RWPE2 (cell line): ENCODE data around the gene RPL9.
A peak's percentile ranks its signal among the peaks of the same experiment; 100 is the strongest.

Experiments used
- ATAC-seq: fragments of 200-7000 bp; cut with Tn5 transposase; 3 replicates; pipeline ENCODE4 v1.9.1; 2021; ENCODE audit warnings: low read depth
- DNase-seq: peaks from one replicate; pipeline ENCODE4 v3.0.0-alpha.2; 2020; ENCODE audit warnings: low spot score
- H3K27ac ChIP-seq: fragments of 450-650 bp; 2 replicates; pipeline ENCODE4 v1.5.1; 2017; ENCODE audit warnings: mild to moderate bottlenecking; ENCODE audit not compliant: poor library complexity, severe bottlenecking
- H3K27me3 ChIP-seq: fragments of 250-450 bp; sonication (Bioruptor Pico); 2 replicates; pipeline ENCODE4 v1.5.1; 2021; ENCODE audit warnings: mild to moderate bottlenecking, moderate library complexity; ENCODE audit not compliant: insufficient read depth, poor library complexity, severe bottlenecking
- H3K36me3 ChIP-seq: fragments of 250-450 bp; sonication (Bioruptor Pico); 2 replicates; pipeline ENCODE4 v1.5.1; 2020; ENCODE audit warnings: low read depth, mild to moderate bottlenecking, moderate library complexity
- H3K4me1 ChIP-seq: fragments of 250-450 bp; sonication (Bioruptor Pico); 2 replicates; pipeline ENCODE4 v1.5.1; 2021; ENCODE audit warnings: mild to moderate bottlenecking, moderate library complexity; ENCODE audit not compliant: insufficient read depth, poor library complexity, severe bottlenecking
- H3K4me3 ChIP-seq: fragments of 250-450 bp; sonication (Bioruptor Pico); 2 replicates; pipeline ENCODE4 v1.5.1; 2021; ENCODE audit warnings: mild to moderate bottlenecking, moderate library complexity; ENCODE audit not compliant: severe bottlenecking
- H3K9me3 ChIP-seq: fragments of 250-450 bp; sonication (Bioruptor Pico); 2 replicates; pipeline ENCODE4 v1.5.1; 2021; ENCODE audit warnings: mild to moderate bottlenecking, moderate library complexity; ENCODE audit not compliant: severe bottlenecking
- TF ChIP-seq, protein P1 (sequence below): fragments of 450-650 bp; IDR thresholded peaks from one replicate; pipeline ENCODE4 v1.5.1; 2017; ENCODE audit warnings: mild to moderate bottlenecking, moderate library complexity; ENCODE audit not compliant: poor library complexity, severe bottlenecking

The RPL9 gene

DNA sequence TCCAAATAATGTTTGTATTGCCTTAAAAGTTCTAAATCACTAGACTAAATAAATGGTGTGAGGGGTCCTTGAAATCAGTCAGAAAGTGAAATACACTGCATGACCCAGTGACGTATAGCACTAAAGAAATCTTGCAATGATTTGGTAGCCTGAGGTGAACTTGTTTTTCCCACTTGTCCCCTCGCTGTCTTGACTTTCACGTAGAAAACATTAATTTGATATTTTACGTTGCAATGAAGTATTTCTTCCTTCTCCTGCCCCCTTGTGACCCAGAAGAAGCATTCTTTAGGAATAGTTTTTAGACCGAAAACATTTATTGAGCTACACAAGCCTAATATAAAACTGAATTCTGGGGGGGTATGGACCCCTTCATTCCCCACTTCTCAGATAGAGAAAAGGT is 48.3 kb downstream of the RPL9 start:
- H3K4me1 ChIP-seq: no peaks in the 10 kb centered on the region
- TF ChIP-seq, protein P1, sequence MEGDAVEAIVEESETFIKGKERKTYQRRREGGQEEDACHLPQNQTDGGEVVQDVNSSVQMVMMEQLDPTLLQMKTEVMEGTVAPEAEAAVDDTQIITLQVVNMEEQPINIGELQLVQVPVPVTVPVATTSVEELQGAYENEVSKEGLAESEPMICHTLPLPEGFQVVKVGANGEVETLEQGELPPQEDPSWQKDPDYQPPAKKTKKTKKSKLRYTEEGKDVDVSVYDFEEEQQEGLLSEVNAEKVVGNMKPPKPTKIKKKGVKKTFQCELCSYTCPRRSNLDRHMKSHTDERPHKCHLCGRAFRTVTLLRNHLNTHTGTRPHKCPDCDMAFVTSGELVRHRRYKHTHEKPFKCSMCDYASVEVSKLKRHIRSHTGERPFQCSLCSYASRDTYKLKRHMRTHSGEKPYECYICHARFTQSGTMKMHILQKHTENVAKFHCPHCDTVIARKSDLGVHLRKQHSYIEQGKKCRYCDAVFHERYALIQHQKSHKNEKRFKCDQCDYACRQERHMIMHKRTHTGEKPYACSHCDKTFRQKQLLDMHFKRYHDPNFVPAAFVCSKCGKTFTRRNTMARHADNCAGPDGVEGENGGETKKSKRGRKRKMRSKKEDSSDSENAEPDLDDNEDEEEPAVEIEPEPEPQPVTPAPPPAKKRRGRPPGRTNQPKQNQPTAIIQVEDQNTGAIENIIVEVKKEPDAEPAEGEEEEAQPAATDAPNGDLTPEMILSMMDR: peak; percentile 38
- H3K27me3 ChIP-seq: no peaks in the 10 kb centered on the region
- no peak overlapping the region for H3K4me3 ChIP-seq
- ATAC-seq (no peak), DNase-seq (no peak)
- H3K27ac ChIP-seq: no peak overlapping the region
- H3K36me3 ChIP-seq: no peaks in the 10 kb centered on the region
- H3K9me3 ChIP-seq: no peaks in the 10 kb centered on the region

DNA sequence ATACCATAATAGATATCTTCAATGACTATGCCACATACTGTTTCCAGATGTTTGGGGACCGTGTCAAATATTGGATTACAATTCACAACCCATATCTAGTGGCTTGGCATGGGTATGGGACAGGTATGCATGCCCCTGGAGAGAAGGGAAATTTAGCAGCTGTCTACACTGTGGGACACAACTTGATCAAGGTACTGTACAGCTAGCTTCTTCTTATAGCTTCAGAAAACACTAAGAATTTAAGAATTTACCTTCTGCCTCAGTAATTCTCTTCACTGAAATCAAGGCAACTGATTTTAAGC is 51.2 kb downstream of the RPL9 start:
- ATAC-seq: no peak
- no peak for DNase-seq
- TF ChIP-seq, protein P1: no peak
- Histone ChIP-seq H3K9me3 (no peaks in the 10 kb centered on the region), H3K27me3 (no peaks in the 10 kb centered on the region), H3K4me1 (no peaks in the 10 kb centered on the region), H3K27ac (no peak overlapping the region), H3K36me3 (no peaks in the 10 kb centered on the region), H3K4me3 (no peak overlapping the region)

DNA sequence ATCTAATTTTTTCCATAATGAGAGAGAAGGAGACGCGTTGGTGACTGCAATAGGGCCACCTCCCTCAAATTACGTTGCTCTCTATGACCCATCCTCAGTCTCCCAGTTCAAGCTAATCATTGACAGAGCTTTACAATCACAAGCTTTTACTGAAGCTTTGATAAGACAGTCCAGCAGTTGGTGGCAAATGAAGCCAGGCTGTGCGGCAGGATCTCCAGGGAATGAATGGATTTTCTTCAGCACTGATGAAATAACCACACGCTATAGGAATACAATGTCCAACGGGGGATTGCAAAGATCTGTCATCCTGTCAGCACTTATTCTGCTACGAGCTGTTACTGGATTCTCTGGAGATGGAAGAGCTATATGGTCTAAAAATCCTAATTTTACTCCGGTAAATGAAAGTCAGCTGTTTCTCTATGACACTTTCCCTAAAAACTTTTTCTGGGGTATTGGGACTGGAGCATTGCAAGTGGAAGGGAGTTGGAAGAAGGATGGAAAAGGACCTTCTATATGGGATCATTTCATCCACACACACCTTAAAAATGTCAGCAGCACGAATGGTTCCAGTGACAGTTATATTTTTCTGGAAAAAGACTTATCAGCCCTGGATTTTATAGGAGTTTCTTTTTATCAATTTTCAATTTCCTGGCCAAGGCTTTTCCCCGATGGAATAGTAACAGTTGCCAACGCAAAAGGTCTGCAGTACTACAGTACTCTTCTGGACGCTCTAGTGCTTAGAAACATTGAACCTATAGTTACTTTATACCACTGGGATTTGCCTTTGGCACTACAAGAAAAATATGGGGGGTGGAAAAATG is 51.7 kb downstream of the RPL9 start, which contains the start of gene KLB:
KLB (plus strand) TSS at position 168 of the 821 bp plus-strand sequence; CDS start at position 188, 20 bp downstream.
- Histone ChIP-seq H3K27me3 (no peaks in the 10 kb centered on the region), H3K4me1 (no peaks in the 10 kb centered on the region), H3K4me3 (no peak within 1 kb of the TSS), H3K27ac (no peak within 1 kb of the TSS), H3K36me3 (no peaks in the 10 kb centered on the region), H3K9me3 (no peaks in the 10 kb centered on the region)
- TF ChIP-seq, protein P1: no peak
- DNase-seq (no peak), ATAC-seq (no peak)
